NCI-H2171 (cell line): ENCODE data around the gene SLC38A4.
"Not testable (repeated sequence)": the region's sequence is repeated elsewhere in the genome, so short reads cannot be mapped to it uniquely, and the experiment has no call there.

Experiments
- DNase-seq: peaks from one replicate; lab custom pipeline; 2025; lab: John Stamatoyannopoulos, UW

The SLC38A4 gene, protein sequence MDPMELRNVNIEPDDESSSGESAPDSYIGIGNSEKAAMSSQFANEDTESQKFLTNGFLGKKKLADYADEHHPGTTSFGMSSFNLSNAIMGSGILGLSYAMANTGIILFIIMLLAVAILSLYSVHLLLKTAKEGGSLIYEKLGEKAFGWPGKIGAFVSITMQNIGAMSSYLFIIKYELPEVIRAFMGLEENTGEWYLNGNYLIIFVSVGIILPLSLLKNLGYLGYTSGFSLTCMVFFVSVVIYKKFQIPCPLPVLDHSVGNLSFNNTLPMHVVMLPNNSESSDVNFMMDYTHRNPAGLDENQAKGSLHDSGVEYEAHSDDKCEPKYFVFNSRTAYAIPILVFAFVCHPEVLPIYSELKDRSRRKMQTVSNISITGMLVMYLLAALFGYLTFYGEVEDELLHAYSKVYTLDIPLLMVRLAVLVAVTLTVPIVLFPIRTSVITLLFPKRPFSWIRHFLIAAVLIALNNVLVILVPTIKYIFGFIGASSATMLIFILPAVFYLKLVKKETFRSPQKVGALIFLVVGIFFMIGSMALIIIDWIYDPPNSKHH

DNA sequence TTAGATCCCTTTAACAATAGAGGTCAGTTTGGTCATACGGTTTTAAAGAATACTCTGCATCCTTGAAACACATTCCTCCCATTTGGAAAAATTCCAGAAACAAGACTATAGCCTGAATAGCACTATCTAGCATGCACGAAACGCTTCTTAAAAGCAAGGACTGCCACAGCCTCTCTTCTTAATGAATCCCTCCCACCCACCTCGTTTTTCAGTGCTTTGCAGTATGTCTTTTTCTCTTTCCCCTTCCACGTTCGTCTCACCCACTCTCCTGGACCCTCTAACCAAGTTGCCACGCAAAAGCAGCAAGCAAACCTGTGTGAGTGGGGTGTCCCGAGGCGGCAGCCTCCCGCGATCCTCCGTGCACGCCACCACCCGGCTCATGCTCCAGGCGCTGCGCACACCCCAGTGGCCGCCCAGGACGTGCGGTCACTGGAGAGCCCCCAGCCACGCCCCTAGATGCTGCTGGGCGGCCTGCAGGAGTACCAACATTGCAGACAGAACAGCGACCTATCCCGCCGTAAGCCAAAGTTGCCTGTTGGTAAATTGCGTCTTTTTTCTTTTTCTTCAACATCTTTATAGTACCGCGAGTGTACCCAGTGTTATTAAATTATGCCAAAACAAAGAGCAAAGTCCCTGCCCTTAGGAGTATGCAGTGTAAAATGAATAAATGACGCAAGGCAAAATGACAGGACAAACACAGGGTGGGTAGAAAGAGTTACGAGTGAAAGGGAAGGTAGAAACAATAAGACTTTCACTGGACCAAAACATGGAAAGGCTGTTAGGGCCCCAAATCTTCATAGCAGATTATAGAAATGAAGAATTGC is at the start of gene SLC38A4:
TSS of gene SLC38A4 (minus strand) at position 407 of the 824 bp plus-strand sequence. CDS start 32,926 bp downstream, outside the sequence.
- DNase-seq, result no peak

DNA sequence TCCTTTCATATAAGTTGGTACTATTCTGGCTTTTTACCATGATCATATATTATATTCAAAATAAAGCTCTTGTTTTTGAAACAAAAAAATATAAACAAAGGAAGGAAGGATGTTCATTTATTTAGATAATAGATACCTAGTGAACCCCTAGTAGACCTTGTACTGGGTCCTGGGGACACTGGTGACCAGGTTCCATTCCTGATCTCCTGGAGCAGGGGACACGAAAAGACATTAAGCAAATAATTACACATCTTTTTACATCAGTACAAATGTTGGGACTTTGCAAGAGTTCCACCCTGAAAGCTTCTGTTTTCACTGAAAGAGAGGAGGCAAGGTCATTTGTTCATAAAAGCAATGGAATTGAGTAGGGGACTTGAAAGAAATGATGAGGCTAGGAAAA is 49.3 kb upstream of the SLC38A4 start:
- DNase-seq, result no peak

DNA sequence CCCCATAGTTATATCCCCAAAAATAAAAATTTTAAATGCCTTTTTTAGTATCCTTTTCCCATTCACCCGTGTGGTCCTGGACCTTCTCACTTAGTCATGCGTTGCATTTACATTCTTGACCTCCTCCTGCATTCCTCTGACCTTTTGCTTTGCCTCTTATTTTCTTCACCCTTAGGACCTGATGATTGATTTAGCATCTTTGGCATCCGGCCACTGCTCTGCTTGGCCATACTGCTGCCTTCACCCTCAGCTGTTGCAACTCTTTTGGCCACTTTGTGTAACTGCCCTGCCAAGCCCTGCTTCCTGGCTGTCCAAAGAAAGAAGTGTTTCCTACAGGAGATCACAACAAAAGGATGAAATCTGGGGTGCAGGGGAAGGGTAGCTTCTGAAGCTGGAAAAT is 48.8 kb upstream of the SLC38A4 start:
- DNase-seq, result no peak

DNA sequence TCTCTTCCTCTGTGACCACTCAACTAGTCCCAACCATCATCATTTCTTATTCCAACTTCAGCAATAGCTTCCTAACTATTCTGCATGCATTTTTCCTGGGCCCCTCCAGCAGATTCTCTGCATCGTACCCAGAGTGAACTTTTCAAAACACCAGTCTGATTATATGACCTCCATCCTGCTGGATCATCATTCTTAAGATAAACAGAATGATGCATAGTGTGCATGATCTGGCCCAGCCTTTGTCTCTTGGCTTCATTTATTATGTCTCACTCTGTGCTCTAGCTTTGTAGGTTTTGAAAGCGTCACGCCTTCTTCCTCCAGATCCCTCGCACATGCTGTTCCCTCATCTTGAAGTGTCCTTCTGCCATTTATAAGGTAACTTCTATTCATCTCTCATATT is 46.3 kb upstream of the SLC38A4 start:
- DNase-seq, result no peak

DNA sequence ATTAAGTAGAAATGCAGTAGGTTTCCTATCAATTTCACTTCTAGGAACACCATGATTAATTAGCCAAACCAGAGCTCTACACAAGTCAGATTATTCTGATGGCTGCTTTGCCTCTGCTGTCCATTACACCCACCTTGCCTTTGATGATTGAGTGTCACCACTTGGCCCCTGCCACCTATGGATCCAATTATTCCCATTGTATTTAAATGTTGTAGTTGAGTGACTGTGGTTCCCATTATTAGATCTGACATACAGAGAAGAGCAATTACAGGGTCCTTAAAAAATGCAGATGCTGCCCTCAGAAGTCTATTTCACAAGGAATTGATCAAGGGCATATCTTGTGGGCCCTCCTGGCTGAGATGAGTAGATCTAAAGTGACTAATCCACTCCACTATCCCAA is 39.5 kb upstream of the SLC38A4 start:
- no peak for DNase-seq

DNA sequence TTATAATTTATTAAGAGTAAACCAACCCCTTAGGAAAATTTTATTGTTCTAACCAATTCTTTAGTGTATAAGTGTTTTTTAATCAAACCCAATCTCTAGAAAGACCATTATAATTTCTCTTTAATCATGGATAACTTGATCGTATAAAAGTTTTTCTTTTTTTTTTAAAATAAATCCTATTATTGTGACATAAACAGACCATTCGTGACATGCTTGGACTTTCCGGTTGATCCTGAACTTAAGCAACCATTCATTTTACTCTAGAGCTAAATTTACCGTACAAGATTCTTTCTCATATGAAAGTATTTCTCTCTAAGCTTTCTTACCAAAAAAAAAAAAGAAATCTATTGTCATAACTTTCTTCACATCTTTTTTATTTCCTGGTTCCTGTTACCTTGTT is 32.6 kb upstream of the SLC38A4 start:
- no peak for DNase-seq

DNA sequence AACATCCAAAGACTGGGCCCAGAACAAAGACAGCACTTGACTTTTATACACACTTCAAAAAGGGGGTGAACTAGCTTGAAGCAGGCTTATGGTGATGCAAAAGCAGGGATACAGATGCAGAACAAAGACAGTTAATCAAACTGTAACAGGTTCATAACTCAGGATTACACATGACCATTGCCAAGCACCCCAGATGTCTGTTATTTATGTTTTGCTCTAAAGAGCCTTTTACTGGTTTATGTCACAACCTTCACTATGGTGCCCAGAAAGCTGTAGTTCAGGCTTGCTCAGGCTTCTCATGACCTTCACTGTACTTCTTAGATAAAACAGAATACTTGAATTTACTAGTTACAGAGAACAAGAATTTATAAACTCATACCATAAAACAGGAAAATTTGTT is 31.7 kb upstream of the SLC38A4 start:
- DNase-seq, result no peak

DNA sequence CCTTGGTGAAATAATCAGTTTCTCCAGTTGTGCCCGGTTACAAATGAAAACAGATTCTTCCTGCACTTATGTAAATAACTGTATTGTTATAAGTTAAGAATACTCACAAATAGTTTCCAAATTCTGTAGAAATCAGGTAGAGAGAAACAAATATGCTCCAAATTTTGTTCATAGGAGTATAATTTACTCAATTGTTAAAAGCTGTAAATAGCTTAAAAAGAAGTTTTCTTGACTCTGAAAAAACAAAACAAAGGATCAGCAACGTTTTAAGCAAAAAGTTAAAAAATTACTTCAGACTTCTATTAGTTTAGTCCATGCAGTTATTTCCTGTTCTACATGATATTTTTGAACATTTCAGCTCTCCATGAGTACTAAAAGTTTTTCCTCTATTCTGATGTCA is 30.0 kb upstream of the SLC38A4 start:
- no peak for DNase-seq

DNA sequence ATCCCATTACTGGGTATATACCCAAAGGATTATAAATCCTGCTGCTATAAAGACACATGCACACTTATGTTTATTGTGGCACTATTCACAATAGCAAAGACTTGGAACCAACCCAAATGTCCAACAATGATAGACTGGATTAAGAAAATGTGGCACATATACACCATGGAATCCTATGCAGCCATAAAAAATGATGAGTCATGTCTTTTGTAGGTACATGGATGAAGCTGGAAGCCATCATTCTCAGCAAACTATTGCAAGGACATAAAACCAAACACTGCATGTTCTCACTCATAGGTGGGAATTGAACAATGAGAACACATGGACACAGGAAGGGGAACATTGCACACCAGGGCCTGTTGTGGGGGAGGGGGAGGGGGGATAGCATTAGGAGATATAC is 28.4 kb upstream of the SLC38A4 start:
- not testable (repeated sequence) for DNase-seq

DNA sequence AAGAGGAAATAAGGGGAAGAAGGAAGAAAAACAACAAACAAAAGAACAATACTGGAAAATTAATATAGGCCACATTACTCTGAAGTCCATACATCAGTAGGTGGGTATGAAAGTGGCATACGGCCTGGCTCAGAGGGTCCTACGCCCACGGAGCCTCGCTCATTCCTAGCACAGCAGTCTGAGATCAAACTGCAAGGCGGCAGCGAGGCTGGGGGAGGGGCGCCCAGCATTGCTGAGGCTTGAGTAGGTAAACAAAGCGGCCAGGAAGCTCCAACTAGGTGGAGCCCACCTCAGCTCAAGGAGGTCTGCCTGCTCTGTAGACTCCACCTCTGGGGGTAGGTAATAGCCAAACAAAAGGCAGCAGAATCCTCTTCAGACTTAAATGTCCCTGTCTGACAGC is 23.0 kb upstream of the SLC38A4 start:
- DNase-seq, result not testable (repeated sequence)

DNA sequence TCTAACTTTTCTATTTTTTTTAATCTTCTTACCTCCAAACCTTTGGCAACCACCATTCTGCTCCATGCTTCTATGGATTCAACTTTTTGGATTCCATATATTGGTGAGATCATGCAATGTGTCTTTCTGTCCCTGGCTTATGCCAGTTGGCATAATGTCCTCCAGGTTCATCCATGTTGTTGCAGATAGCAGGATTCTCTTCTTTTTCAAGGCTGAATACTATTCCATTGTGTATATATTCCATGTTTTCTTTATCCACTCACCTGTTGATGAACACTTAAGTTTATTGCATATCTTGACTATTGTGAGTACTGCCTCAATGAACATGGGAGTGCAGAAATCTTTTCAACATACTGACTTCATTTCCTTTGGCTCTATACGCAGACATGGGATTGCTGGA is 21.2 kb upstream of the SLC38A4 start:
- DNase-seq, result no peak

DNA sequence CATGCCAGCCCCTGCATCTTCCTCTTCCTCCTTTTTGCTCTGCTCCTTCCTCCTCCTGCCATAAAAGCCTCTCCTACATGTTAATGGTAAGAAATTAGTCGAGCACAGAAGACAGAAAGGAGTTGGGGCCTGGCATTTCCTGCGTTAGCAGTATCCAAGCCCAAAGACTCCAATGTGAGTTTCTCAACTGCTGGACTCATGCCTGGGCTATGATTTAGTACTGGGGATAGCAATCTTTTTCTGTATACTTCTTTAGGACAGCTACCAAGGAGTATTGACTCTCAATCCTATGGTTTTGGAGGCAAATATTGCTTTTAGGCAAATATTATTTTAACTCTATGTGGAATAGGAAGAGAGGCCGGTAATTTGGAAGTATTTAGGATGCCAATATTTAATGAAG is 18.0 kb upstream of the SLC38A4 start:
- DNase-seq, result no peak

DNA sequence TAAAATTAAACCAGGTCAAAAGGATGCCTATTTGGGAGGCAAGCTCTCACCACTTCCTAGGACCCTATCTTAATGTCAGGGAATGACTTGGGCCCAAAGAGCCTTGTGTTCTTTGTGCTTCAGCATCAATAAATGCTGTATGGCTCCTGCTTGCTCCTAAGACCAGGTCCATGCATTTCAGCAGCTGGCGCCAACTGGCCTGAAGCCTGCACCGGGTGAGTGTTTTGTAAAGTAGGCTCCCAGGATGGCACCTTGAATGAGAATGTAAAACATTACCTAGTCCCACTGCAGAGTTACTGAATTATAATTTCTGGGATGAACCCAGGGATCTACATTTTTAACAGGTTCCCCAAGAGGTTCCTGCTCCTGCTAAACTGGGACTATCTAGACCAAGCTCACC is 16.1 kb upstream of the SLC38A4 start:
- DNase-seq, result no peak

DNA sequence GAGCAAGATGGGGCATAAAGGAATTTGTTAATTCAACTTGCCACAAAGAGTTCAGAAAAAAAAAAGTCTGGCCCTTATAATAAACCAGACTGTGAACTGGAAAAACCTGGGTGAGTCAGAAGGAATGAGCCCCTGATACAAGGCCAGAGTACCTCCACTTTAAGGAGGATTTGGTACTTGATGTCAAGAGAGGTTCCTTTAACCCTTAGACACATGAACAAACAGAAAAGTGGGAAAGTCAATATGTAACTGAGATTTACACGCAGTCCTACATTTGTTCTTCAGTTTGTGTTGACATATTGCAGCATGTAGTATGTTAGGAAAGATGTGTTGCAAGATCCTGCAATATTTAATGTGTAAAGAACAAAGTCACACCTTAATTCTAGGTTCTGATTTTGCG is 14.2 kb upstream of the SLC38A4 start:
- no peak for DNase-seq

DNA sequence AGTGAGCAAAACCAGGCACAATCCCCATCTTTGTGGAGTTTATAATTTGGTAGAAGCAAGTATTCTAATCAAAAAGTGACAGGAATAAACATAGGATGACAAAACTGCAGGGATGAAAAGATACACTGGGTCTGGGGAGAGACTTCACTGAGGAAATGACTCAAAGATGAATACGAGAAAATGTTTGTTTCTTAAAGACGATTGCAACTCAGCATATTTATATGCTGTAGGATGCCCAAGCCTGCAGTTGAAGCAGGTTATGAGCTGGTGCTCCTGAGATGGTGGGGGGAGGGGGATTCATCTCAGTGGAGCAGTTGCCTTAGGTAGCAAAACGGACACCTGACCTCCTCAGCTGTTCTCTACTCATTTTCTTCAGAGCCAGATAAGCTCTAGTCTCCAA is 13.4 kb upstream of the SLC38A4 start:
- DNase-seq, result no peak

DNA sequence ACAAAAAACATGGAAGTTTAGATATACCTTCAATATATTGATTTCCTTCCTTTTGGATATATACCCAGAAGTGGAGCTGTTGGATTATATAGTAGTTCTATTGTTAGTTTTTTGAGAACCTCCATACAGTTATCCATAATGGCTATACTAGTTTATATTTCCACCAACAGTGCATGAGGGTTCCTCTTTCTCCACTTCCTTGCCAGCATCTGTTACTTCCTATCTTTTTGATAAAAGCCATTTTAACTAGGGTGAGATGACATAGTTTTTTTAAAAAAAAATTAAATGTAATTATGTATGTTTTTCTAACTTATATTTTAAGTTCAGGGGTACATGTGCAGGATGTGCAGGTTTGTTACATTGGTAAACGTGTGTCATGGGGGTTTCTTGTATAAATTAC is 10.0 kb upstream of the SLC38A4 start:
- no peak for DNase-seq

DNA sequence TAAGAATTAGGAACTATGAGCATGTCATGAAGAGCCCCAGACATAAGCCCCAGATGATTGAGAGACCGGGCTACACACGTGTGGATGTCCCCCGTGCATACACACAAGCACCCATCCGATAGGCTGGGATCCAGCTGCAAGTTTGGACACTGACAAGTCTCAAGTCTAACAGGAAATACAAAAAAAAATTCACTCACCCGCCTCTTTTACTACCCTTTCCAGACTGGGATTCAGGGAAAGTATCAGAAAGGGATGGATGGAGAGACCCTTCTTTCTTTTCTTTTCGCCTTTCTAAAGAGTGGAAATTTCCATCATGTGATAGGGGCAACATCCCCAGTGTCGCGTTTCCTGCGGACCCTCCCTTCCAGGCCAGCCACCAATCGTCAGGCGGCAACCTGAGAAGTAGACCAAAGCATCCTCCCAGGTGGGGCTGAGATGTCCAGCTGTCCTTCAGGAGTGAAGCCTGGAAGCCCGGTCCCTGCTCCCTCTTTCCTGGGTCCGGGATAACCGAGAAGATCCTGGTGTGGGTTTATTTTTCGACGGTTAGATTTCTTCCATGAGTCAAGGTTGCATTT is 6.4 kb upstream of the SLC38A4 start:
- DNase-seq, result no peak

DNA sequence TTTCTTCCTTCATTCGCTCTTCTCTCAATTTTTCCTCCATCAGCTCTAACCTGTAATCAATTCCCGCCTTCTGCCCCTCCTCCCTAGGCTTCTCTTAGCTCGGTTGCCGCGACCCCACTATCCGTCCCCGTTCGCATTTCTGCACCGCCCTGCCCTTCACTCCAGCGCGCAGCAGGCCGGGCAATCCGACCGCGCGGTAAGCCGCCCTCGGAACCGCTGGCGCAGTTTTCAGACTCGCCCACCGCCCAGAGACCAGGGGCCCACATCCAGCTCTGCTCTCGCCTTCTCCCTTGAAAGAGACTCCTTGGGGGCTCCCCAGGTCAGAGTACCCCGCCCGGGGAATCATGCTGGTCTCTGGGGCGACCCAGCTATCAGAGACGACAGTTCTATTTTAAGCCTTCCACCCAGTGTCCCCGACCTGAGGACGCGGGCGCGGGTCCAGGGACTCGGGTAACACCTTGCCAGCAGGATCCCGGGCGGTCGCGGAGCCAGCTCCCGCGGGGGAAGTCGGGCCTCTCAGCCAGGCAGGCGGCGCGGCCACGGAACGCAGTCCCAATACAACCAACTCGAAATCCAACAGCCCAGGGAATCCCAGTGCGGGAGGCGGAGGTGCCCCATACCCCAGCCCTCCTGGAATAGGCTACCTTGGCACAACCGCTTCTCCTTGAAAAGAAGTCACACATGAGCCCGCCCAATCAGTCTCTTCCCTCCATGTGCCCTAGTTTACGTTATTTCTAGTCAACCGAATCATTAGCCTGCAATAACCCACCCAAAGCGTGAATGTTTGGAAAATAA is 5.7 kb upstream of the SLC38A4 start:
- DNase-seq, result no peak

DNA sequence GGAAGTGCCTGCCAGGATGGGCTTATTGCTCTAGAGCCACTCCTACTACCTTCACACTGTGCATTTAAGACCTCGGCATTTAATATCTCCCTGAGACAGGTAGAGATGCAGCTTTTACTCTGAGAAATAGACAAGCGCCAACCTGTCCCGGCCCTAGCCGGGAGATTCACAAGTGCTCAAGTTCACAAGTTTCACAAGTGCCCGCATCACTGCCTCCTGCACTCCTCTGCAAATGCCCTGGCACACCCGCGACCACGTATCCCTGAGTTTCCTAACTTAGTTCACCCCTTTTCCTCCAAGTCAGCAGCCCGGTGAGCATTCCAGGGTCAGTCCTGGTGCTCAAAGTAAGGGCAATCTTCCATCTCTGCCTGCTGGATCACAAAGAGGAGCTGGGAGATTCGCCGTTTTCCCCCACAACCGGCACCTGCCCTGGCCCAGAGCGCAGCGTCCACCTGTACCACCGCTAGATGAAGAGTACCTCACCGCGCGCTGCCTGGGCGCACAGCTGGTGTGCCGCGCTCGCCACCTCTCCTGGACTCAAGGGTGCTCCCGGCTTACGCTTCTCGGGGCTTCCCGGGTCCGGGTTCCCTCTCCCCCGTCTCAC is 5.0 kb upstream of the SLC38A4 start:
- DNase-seq, result no peak

DNA sequence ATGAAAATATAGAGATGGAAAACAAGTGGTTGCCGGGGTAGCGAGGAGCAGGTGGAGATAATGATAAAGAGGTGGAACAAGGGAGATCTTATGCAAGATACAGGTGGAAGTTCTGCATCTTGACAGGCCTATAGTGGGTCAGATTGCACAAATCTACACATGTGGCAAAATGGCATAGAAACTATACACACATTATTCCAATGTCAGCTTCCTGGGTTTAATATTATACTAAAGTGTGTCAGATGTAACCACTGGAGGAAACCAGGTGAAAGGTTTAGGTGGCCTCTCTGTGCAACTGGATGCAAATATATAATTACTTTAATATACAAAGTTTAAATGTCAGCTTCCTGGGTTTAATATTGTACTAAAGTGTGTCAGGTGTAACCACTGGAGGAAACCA is 1.1 kb downstream of the SLC38A4 start:
- no peak for DNase-seq

DNA sequence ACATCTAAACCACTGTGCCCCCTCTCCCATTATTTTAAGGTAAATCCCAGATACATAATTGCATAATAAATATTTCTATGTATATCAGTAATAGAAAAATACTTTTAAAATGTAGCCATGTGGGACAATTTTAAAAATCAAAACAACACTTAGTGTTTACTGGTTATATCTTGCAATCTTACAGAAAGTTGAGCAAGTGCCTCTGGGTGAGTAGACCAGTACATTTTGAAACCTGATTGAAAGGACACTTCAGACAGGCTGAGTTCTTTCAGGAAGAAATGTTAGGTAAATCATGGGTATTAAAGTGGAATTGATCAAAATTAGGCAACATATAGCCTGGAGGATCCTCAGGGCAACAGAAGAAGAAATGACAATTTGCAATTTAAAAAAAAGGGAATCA is 7.2 kb downstream of the SLC38A4 start:
- DNase-seq, result no peak

DNA sequence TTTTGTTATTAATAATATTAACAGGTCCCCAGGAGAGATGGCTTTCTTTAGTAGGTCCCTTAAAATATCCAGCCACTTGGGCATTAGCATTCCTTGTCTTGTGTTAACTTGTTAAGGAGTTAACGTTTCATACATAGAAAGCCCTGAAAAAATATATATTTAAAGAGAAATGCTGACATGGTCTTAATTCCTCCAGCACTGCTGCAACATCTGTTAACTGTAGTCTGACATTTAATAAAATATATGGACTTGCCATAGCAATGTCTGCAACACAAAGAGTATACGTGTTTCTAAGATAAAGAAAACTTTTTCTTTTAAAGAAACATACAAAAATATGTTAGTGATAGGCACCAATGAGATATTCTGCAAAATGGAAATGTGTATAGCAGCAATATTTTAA is 10.0 kb downstream of the SLC38A4 start:
- DNase-seq, result no peak
